HG03280 (cell line): ENCODE data around the gene LYSMD3.

Experiments used
- ATAC-seq: cut with Tn5 transposase; IDR thresholded peaks from one replicate; pipeline ENCODE4 v1.9.1; 2021; ENCODE audit warnings: mild to moderate bottlenecking, moderate library complexity; ENCODE audit not compliant: unreplicated experiment

Gene LYSMD3

GRCh38 chr5:90548069-90548593 lies 18.7 kb upstream of the LYSMD3 start:
- ATAC-seq: no peak

- no peak for ATAC-seq
Measured at GRCh38 chr5:90547072-90547536, 17.7 kb upstream of the LYSMD3 start.

- ATAC-seq: no peak
Measured at GRCh38 chr5:90546216-90546837, 16.9 kb upstream of the LYSMD3 start.

- no peak for ATAC-seq
Measured at GRCh38 chr5:90545511-90545910, 16.1 kb upstream of the LYSMD3 start.

GRCh38 chr5:90542827-90543519 lies 13.6 kb upstream of the LYSMD3 start:
- no peak for ATAC-seq

GRCh38 chr5:90534922-90535321 lies 5.5 kb upstream of the LYSMD3 start:
- ATAC-seq: no peak

- ATAC-seq: no peak
Measured at GRCh38 chr5:90533794-90534193, 4.4 kb upstream of the LYSMD3 start.

- ATAC-seq: no peak
Measured at GRCh38 chr5:90530736-90531487, 1.5 kb upstream of the LYSMD3 start.

GRCh38 chr5:90529939-90530677 lies 724 bp upstream of the LYSMD3 start:
- ATAC-seq: peak; percentile 51

GRCh38 chr5:90528601-90529193 lies 687 bp downstream of the LYSMD3 start:
- ATAC-seq: peak; percentile 2

- no peak for ATAC-seq
Measured at GRCh38 chr5:90519081-90519480, 10.3 kb downstream of the LYSMD3 start.

GRCh38 chr5:90518661-90519060 lies 10.7 kb downstream of the LYSMD3 start:
- ATAC-seq: no peak

GRCh38 chr5:90514520-90514919 lies 14.9 kb downstream of the LYSMD3 start:
- no peak for ATAC-seq

GRCh38 chr5:90510438-90510837 lies 18.9 kb downstream of the LYSMD3 start:
- ATAC-seq: no peak

- no peak for ATAC-seq
Measured at GRCh38 chr5:90506221-90506620, 23.2 kb downstream of the LYSMD3 start.

- no peak for ATAC-seq
Measured at GRCh38 chr5:90504743-90505142, 24.6 kb downstream of the LYSMD3 start.

GRCh38 chr5:90503596-90503995 lies 25.8 kb downstream of the LYSMD3 start:
- no peak for ATAC-seq

- ATAC-seq: no peak
Measured at GRCh38 chr5:90495146-90495545, 34.2 kb downstream of the LYSMD3 start.

GRCh38 chr5:90494043-90494442 lies 35.3 kb downstream of the LYSMD3 start:
- no peak for ATAC-seq

GRCh38 chr5:90488791-90489190 lies 40.6 kb downstream of the LYSMD3 start:
- no peak for ATAC-seq

- no peak for ATAC-seq
Measured at GRCh38 chr5:90484540-90484939, 44.8 kb downstream of the LYSMD3 start.
